Esophagus squamous epithelium (tissue), 5 donors: ENCODE measurements around the gene SLIT1. TPM values are rescaled to one million over a fixed set of nuclear protein-coding genes. Genes with fewer than 3 reads are reported as not detected.

ENCODE experiments used
- DNase-seq: peaks from one replicate; lab custom pipeline; 2025; lab: John Stamatoyannopoulos, UW
- H3K27ac ChIP-seq, 4 donors: fragments of 200-600 bp; sonication (generic); one replicate each; pipeline ENCODE4 v1.5.1; 2016 to 2019; ENCODE audit warnings: mild to moderate bottlenecking in 1 of 4
- H3K27me3 ChIP-seq, 4 donors: fragments of 200-600 bp; sonication (generic); 1 replicate in 3 of 4; 2 replicates in 1 of 4; pipeline versions ENCODE4 v1.5.1 to v1.6.0; 2017 to 2021; ENCODE audit warnings: antibody characterized with exemption in 1 of 4
- H3K36me3 ChIP-seq, 3 donors: fragments of 200-600 bp; sonication (generic); one replicate each; pipeline ENCODE4 v1.5.1; 2016 to 2019
- H3K4me1 ChIP-seq, 3 donors: fragments of 200-600 bp; sonication (generic); one replicate each; pipeline ENCODE4 v1.5.1; 2017 to 2019
- H3K4me3 ChIP-seq, 4 donors: fragments of 200-600 bp; sonication (generic); 1 replicate in 3 of 4; 2 replicates in 1 of 4; pipeline ENCODE4 v1.5.1; 2016 to 2019; ENCODE audit warnings: mild to moderate bottlenecking in 2 of 4, moderate library complexity in 1 of 4
- H3K9me3 ChIP-seq, 3 donors: fragments of 200-600 bp; sonication (generic); one replicate each; pipeline ENCODE4 v1.5.1; 2016 to 2019
- POLR2A ChIP-seq, 4 donors: fragments of 450-650 bp; IDR thresholded peaks; one replicate each; pipeline ENCODE4 v1.6.1; 2017; ENCODE audit warnings: antibody characterized with exemption in 4 of 4, mild to moderate bottlenecking in 4 of 4, moderate library complexity in 3 of 4
- WGBS, 2 donors: methylation state at CpG; one replicate each; pipeline ENCODE4 v1.1.5; 2018; 5-methylcytosine and 5-hydroxymethylcytosine counted together
- intact Hi-C: fragments of 100-400 bp; cut with DNase I; formaldehyde crosslinking; loops from one replicate; pipeline ENCODE4 v1.15.0; 2022
- total RNA-seq, 4 donors: library from RNA; depleted of rRNA; stranded (reverse); fragments of >200 nt; gene quantifications; one replicate each; pipeline ENCODE4 v1.1.0, GENCODE V29; 2016
- TF ChIP-seq, protein P1 (sequence below), 6 experiments: fragments of 450-650 bp in 4 of 6; fragments of 200-600 bp in 2 of 6; sonication (generic) in 2 of 6; IDR thresholded peaks; one replicate each; pipeline ENCODE4 v1.5.1; 2016 to 2019; ENCODE audit warnings: antibody characterized with exemption in 6 of 6, mild to moderate bottlenecking in 4 of 6, moderate library complexity in 4 of 6
- donor health status: DM: yes; HTN: yes; CAD: no.

SLIT1 gene
- total RNA-seq, 4 donors from 2014 or later = not detected

GRCh38 chr10:97075421-97075820 lies 110.3 kb downstream of the SLIT1 start:
- Histone ChIP-seq H3K4me3 (no peak overlapping the region), H3K36me3 (no peaks in the 10 kb centered on the region), H3K27ac (no peak overlapping the region), H3K9me3 (no peaks in the 10 kb centered on the region), H3K27me3 (peaks cover 0 to 99% (median 0%) of the 10 kb centered on the region in 4 donors), H3K4me1 (peaks cover 0 to 3% (median 0%) of the 10 kb centered on the region in 3 donors)
- 70 to 72% methylated on average over 2 to 7 of the region's 7 CpGs for WGBS, 2 donors
- no peak for DNase-seq
- no peak for TF ChIP-seq POLR2A (IDR thresholded peaks at IDR 0.05)
- TF ChIP-seq, protein P1, sequence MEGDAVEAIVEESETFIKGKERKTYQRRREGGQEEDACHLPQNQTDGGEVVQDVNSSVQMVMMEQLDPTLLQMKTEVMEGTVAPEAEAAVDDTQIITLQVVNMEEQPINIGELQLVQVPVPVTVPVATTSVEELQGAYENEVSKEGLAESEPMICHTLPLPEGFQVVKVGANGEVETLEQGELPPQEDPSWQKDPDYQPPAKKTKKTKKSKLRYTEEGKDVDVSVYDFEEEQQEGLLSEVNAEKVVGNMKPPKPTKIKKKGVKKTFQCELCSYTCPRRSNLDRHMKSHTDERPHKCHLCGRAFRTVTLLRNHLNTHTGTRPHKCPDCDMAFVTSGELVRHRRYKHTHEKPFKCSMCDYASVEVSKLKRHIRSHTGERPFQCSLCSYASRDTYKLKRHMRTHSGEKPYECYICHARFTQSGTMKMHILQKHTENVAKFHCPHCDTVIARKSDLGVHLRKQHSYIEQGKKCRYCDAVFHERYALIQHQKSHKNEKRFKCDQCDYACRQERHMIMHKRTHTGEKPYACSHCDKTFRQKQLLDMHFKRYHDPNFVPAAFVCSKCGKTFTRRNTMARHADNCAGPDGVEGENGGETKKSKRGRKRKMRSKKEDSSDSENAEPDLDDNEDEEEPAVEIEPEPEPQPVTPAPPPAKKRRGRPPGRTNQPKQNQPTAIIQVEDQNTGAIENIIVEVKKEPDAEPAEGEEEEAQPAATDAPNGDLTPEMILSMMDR (IDR thresholded peaks at IDR 0.05) = no peak
- intact Hi-C loops = loop anchor here (10.0 kb wide), 1 partner anchor 129 kb away; no protein-coding TSS in a partner anchor

DNA sequence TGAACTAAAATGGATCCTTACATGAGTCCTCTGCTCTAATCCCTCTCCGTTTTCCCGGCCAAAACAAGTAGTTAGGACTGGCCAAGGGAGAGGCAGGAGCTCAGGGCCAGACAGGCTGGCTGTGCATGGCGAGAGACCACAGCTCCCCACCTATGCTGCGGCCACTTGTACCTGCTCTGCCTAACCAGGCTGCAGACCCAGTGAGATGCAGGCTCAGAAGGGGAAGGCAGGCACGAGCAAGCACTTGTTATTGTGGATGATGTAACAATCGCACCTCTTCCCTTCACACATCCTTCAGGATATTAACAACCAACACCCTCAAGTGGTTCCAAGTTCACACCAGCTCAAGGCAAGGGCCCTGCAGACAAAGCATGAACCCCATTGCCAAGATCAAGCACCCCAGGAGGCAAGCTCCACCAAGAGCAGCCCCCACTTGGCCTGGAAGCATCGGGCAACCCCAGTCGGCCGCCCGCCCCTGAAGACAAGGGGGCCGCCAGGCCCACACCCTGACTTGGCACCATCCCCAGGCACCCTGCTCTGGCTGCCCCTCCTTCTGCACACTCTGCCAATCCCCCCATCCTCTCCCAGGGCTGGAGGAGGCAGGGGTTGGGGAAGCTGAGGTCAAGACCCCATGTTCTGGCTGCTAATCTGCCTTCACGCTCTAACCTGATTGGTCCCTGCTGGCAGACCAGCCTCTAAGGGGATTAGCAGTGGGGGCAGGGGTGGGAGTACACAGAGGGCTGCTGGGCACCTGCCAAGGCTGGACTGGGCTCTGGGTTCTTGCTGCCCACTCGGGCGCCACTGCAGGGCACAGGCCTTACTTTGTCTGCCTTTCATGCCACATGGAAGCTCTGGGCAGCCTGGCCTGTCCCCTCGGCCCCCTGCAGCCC lies 111.3 kb downstream of the SLIT1 start:
- no peak overlapping the region for H3K27ac ChIP-seq
- DNase-seq = no peak
- H3K36me3 ChIP-seq = no peaks in the 10 kb centered on the region
- peaks cover 0 to 7% (median 5%) of the 10 kb centered on the region in 3 donors for H3K9me3 ChIP-seq
- H3K4me3 ChIP-seq = no peak overlapping the region
- H3K27me3 ChIP-seq = peaks cover 0 to 92% (median 0%) of the 10 kb centered on the region in 4 donors
- TF ChIP-seq POLR2A (IDR thresholded peaks at IDR 0.05) = no peak
- TF ChIP-seq, protein P1 (IDR thresholded peaks at IDR 0.05) = no peak
- H3K4me1 ChIP-seq = peaks cover 0 to 3% (median 0%) of the 10 kb centered on the region in 3 donors
- 39 to 46% methylated on average over 6 to 10 of the region's 15 CpGs for WGBS, 2 donors
- intact Hi-C loops = loop anchor here (10.0 kb wide), 1 partner anchor 130 kb away; no protein-coding TSS in a partner anchor

DNA sequence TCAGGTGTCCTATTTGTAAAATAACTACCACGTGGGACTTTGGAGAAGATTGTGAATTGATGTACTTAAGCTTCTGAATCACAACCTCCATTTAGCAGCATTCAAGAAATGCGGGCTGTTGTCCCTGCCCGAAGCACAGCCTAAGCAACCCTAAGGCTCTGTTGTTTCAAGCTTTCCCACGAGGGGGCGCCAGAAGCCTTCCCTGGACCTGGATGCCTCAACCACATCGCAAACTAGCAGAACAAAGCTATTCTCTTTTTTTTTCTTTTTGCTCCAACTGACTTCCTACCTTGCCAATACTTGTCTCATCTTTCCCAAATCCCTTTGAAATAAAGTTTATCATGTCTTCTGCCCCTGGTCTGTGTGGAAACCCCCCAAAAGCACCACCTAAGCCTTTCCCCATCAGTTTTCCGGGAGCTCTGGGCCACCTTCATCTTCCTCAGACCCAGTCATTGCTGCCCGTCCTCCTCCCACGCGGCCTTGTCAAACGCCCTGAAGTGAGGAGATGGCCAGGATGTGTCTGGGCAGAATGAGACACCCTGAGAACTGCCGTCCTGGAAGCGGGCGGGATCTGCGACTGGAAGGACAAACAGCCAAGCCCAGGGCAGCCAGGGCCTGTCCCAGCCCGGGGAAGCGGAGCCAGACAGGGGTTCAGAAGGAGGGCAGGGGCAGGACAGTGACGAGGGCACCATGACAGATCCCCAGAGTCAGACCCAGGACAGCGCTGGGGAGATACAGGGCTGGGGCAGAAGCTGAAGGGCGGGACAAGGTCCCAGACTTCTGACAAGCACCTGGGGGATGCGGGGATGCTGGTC lies 112.7 kb downstream of the SLIT1 start:
- no peak for DNase-seq
- no peak overlapping the region for H3K27ac ChIP-seq
- peaks cover 0 to 3% (median 0%) of the 10 kb centered on the region in 3 donors for H3K4me1 ChIP-seq
- H3K4me3 ChIP-seq = no peak overlapping the region
- peaks cover 0 to 90% (median 0%) of the 10 kb centered on the region in 4 donors for H3K27me3 ChIP-seq
- intact Hi-C loops = loop anchor here (10.0 kb wide), 1 partner anchor 132 kb away; no protein-coding TSS in a partner anchor
- no peaks in the 10 kb centered on the region for H3K36me3 ChIP-seq
- 31 to 37% methylated on average over 9 to 13 of the region's 21 CpGs for WGBS, 2 donors
- H3K9me3 ChIP-seq = peaks cover 0 to 10% (median 5%) of the 10 kb centered on the region in 3 donors
- TF ChIP-seq, protein P1 (IDR thresholded peaks at IDR 0.05) = peak; percentile 70 to 86 (median 82)
- TF ChIP-seq POLR2A (IDR thresholded peaks at IDR 0.05) = no peak

GRCh38 chr10:97071496-97071895 lies 114.3 kb downstream of the SLIT1 start:
- no peak for TF ChIP-seq POLR2A (IDR thresholded peaks at IDR 0.05)
- TF ChIP-seq, protein P1 (IDR thresholded peaks at IDR 0.05) = no peak
- Histone ChIP-seq H3K36me3 (no peaks in the 10 kb centered on the region), H3K4me3 (no peak overlapping the region), H3K9me3 (peaks cover 0 to 10% (median 5%) of the 10 kb centered on the region in 3 donors), H3K27ac (no peak overlapping the region), H3K4me1 (peaks cover 0 to 3% (median 0%) of the 10 kb centered on the region in 3 donors), H3K27me3 (peaks cover 0 to 90% (median 0%) of the 10 kb centered on the region in 4 donors)
- intact Hi-C loops = loop anchor here (10.0 kb wide), 1 partner anchor 133 kb away; no protein-coding TSS in a partner anchor
- WGBS, 2 donors = 72 to 76% methylated on average over 7 of the region's 7 CpGs
- DNase-seq = no peak
